Liver (tissue), 9 donors: Measurements from ENCODE around the gene MGAT5. TPM values are rescaled to one million over a fixed set of nuclear protein-coding genes. Genes with fewer than 3 reads are reported as not detected.
A peak's percentile ranks its signal among the peaks of the same experiment; 100 is the strongest.

Source experiments
- DNase-seq: peaks from one replicate; pipeline ENCODE4 v3.0.0-alpha.2; 2017; ENCODE audit warnings: low spot score
- H3K27ac ChIP-seq, 2 donors: one replicate each; pipeline ENCODE4 v1.7.0; 2013; ENCODE audit warnings: inconsistent platforms in 2 of 2, low read length in 2 of 2, control low read depth in 1 of 2, low read depth in 1 of 2, mild to moderate bottlenecking in 1 of 2
- H3K27me3 ChIP-seq, 4 donors: one replicate each; pipeline versions ENCODE4 v1.6.1 to v1.7.0; 2013; ENCODE audit warnings: low read length in 3 of 4, inconsistent platforms in 1 of 4, mild to moderate bottlenecking in 1 of 4, moderate library complexity in 1 of 4; ENCODE audit not compliant: control insufficient read depth in 4 of 4, insufficient read depth in 4 of 4
- H3K36me3 ChIP-seq, 4 donors: one replicate each; pipeline versions ENCODE4 v1.6.1 to v1.7.0; 2013; ENCODE audit warnings: low read length in 3 of 4, mild to moderate bottlenecking in 3 of 4, low read depth in 1 of 4, moderate library complexity in 1 of 4; ENCODE audit not compliant: control insufficient read depth in 4 of 4, insufficient read depth in 3 of 4
- H3K4me1 ChIP-seq, 4 donors: one replicate each; pipeline versions ENCODE4 v1.6.1 to v1.7.0; 2013; ENCODE audit warnings: low read length in 3 of 4, mild to moderate bottlenecking in 3 of 4, moderate library complexity in 1 of 4; ENCODE audit not compliant: control insufficient read depth in 4 of 4, insufficient read depth in 4 of 4
- H3K4me3 ChIP-seq, 3 donors: one replicate each; pipeline versions ENCODE4 v1.6.1 to v1.7.0; 2013; ENCODE audit warnings: low read length in 3 of 3, control low read depth in 1 of 3, low read depth in 1 of 3, mild to moderate bottlenecking in 1 of 3
- H3K9ac ChIP-seq, 2 donors: one replicate each; pipeline ENCODE4 v1.7.0; 2013; ENCODE audit warnings: low read length in 2 of 2, mild to moderate bottlenecking in 2 of 2, moderate library complexity in 2 of 2, control low read depth in 1 of 2, low read depth in 1 of 2
- H3K9me3 ChIP-seq, 4 donors: one replicate each; pipeline versions ENCODE4 v1.6.1 to v1.7.0; 2013; ENCODE audit warnings: low read length in 3 of 4; ENCODE audit not compliant: control insufficient read depth in 4 of 4
- ATF3 ChIP-seq: IDR thresholded peaks from 2 replicates; pipeline ENCODE4 v1.6.1; 2016; ENCODE audit warnings: antibody characterized with exemption
- CTCF ChIP-seq: fragments of 150-350 bp; IDR thresholded peaks from 2 replicates; pipeline ENCODE4 v1.5.1; 2017; ENCODE audit warnings: improper control_type of control experiment, low read depth, low read length; ENCODE audit not compliant: missing input control
- EGR1 ChIP-seq, 2 donors: IDR thresholded peaks; 2 replicates each; pipeline ENCODE4 v1.6.1; 2016 to 2018; ENCODE audit warnings: antibody characterized with exemption in 2 of 2, low read depth in 2 of 2
- FOXA1 ChIP-seq: IDR thresholded peaks from 2 replicates; pipeline ENCODE4 v1.6.1; 2016; ENCODE audit warnings: antibody characterized with exemption
- FOXA2 ChIP-seq: IDR thresholded peaks from 2 replicates; pipeline ENCODE4 v1.6.1; 2016; ENCODE audit warnings: antibody characterized with exemption
- GABPA ChIP-seq, 2 donors: IDR thresholded peaks in 1 of 2; conservative IDR thresholded peaks in 1 of 2; 2 replicates each; pipeline ENCODE4 v1.6.1; 2016; ENCODE audit warnings: antibody characterized with exemption in 2 of 2, mild to moderate bottlenecking in 1 of 2, moderate library complexity in 1 of 2
- HNF4A ChIP-seq, 2 donors: conservative IDR thresholded peaks; 2 replicates each; pipeline ENCODE4 v1.6.1; 2016; ENCODE audit warnings: antibody characterized with exemption in 2 of 2, mild to moderate bottlenecking in 2 of 2
- JUND ChIP-seq, 2 donors: IDR thresholded peaks; 2 replicates each; pipeline ENCODE4 v1.6.1; 2016; ENCODE audit warnings: antibody characterized with exemption in 2 of 2
- MAX ChIP-seq: IDR thresholded peaks from 2 replicates; pipeline ENCODE4 v1.6.1; 2016; ENCODE audit warnings: antibody characterized with exemption
- NR2F2 ChIP-seq: IDR thresholded peaks from 2 replicates; pipeline ENCODE4 v1.6.1; 2016; ENCODE audit warnings: antibody characterized with exemption
- RAD21 ChIP-seq, 2 donors: IDR thresholded peaks; 2 replicates each; pipeline ENCODE4 v1.6.1; 2016; ENCODE audit warnings: antibody characterized with exemption in 2 of 2, mild to moderate bottlenecking in 2 of 2
- RXRA ChIP-seq, 2 donors: IDR thresholded peaks; 2 replicates each; pipeline ENCODE4 v1.6.1; 2017 to 2018; ENCODE audit warnings: antibody characterized with exemption in 2 of 2, mild to moderate bottlenecking in 1 of 2
- SP1 ChIP-seq: IDR thresholded peaks from 2 replicates; pipeline ENCODE4 v1.6.1; 2018; ENCODE audit warnings: antibody characterized with exemption, mild to moderate bottlenecking
- TAF1 ChIP-seq: conservative IDR thresholded peaks from 2 replicates; pipeline ENCODE4 v1.6.1; 2016; ENCODE audit warnings: antibody characterized with exemption, mild to moderate bottlenecking
- YY1 ChIP-seq: IDR thresholded peaks from 2 replicates; pipeline ENCODE4 v1.6.1; 2016; ENCODE audit warnings: antibody characterized with exemption, mild to moderate bottlenecking
- WGBS: extraction: QIAGEN DNeasy Blood & Tissue Kit; methylation state at CpG from one replicate; pipeline ENCODE4 v1.1.7; 2013; 5-methylcytosine and 5-hydroxymethylcytosine counted together
- polyA plus RNA-seq, 2 donors: library from polyadenylated mRNA; stranded (reverse) in 1 of 2; unstranded in 1 of 2; fragments of 200-250 nt in 1 of 2; fragments of >200 nt in 1 of 2; fragmentation: Nextera tagmentation in 1 of 2; extraction: Ambion mirVana in 1 of 2; gene quantifications; one replicate each; pipeline versions ENCODE4 v1.2.1 to v1.2.3, GENCODE V29; 2013 to 2015
- total RNA-seq, 2 donors: library from RNA; depleted of rRNA; stranded (reverse); fragments of >200 nt; gene quantifications; one replicate each; pipeline ENCODE4 v1.2.3, GENCODE V29; 2014
- TF ChIP-seq, protein P1 (sequence below): IDR thresholded peaks from 2 replicates; pipeline ENCODE4 v1.6.1; 2016; ENCODE audit warnings: antibody characterized with exemption
- TF ChIP-seq, protein P2 (sequence below): IDR thresholded peaks from 2 replicates; pipeline ENCODE4 v1.6.1; 2016; ENCODE audit warnings: antibody characterized with exemption, mild to moderate bottlenecking
- donor health status: healthy.
- donor health status: healthy.
- donor health status: healthy.
- donor health status: healthy.
- donor health status: healthy.

Gene MGAT5, protein sequence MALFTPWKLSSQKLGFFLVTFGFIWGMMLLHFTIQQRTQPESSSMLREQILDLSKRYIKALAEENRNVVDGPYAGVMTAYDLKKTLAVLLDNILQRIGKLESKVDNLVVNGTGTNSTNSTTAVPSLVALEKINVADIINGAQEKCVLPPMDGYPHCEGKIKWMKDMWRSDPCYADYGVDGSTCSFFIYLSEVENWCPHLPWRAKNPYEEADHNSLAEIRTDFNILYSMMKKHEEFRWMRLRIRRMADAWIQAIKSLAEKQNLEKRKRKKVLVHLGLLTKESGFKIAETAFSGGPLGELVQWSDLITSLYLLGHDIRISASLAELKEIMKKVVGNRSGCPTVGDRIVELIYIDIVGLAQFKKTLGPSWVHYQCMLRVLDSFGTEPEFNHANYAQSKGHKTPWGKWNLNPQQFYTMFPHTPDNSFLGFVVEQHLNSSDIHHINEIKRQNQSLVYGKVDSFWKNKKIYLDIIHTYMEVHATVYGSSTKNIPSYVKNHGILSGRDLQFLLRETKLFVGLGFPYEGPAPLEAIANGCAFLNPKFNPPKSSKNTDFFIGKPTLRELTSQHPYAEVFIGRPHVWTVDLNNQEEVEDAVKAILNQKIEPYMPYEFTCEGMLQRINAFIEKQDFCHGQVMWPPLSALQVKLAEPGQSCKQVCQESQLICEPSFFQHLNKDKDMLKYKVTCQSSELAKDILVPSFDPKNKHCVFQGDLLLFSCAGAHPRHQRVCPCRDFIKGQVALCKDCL
- 10 to 100 TPM in 1 of 2 donors, 1 to 10 TPM in 1; 7.7 to 12.7 TPM for total RNA-seq
- 1 to 10 TPM; 1.8 to 3.5 TPM for polyA plus RNA-seq

DNA sequence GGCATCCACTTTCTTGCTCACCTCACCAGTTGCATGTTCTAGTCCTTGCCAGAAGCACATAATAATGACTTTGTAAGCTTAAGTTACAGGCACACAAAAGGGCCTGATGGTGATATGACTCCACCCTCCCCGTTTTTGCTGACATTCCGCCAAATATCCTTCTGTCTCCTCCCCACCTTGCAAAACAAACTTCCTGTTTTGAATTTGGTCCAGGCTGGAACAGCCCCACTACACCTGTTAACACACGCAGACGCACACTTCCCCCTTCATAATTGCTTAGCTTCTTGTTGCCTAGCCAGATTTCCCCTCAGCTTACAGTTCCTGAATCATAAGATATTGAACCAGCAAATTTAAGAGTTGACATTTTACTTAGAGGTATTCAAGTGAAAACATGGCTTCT lies at the start of gene MGAT5:
Gene MGAT5 (plus strand): TSS at position 269 of the 400 bp plus-strand sequence. CDS start 332 bp downstream, outside the sequence.
- Histone ChIP-seq H3K9ac (no peak within 1 kb of the TSS), H3K27me3 (no peaks in the 10 kb centered on the region), H3K4me3 (no peak within 1 kb of the TSS), H3K9me3 (no peaks in the 10 kb centered on the region), H3K4me1 (peaks cover 3 to 25% (median 16%) of the 10 kb centered on the region in 4 donors), H3K36me3 (peaks cover 0 to 2% (median 0%) of the 10 kb centered on the region in 4 donors), H3K27ac (no peak within 1 kb of the TSS)
- WGBS: 40% methylated on average over 4 of the region's 4 CpGs
- DNase-seq: no peak
- peak in 1 of 2 donors; percentile 14 for TF ChIP-seq RAD21 (IDR thresholded peaks at IDR 0.05)
- TF ChIP-seq HNF4A (conservative IDR thresholded peaks at IDR 0.05): peak in 1 of 2 donors; percentile 14
- TF ChIP-seq TAF1: no peak

- H3K27ac ChIP-seq: no peak overlapping the region
- no peak for TF ChIP-seq GABPA (IDR thresholded peaks at IDR 0.05 in 1 of 2, conservative IDR thresholded peaks at IDR 0.05 in 1 of 2)
- no peak for TF ChIP-seq SP1
- TF ChIP-seq, protein P1, sequence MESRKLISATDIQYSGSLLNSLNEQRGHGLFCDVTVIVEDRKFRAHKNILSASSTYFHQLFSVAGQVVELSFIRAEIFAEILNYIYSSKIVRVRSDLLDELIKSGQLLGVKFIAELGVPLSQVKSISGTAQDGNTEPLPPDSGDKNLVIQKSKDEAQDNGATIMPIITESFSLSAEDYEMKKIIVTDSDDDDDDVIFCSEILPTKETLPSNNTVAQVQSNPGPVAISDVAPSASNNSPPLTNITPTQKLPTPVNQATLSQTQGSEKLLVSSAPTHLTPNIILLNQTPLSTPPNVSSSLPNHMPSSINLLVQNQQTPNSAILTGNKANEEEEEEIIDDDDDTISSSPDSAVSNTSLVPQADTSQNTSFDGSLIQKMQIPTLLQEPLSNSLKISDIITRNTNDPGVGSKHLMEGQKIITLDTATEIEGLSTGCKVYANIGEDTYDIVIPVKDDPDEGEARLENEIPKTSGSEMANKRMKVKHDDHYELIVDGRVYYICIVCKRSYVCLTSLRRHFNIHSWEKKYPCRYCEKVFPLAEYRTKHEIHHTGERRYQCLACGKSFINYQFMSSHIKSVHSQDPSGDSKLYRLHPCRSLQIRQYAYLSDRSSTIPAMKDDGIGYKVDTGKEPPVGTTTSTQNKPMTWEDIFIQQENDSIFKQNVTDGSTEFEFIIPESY: no peak
- TF ChIP-seq RXRA (IDR thresholded peaks at IDR 0.05): no peak
- no peak for TF ChIP-seq MAX
- no peak for TF ChIP-seq TAF1
- TF ChIP-seq YY1: no peak
- TF ChIP-seq RAD21 (IDR thresholded peaks at IDR 0.05): no peak
- TF ChIP-seq HNF4A (conservative IDR thresholded peaks at IDR 0.05): no peak
- no peak for TF ChIP-seq ATF3
- TF ChIP-seq NR2F2: no peak
- no peak for TF ChIP-seq JUND (IDR thresholded peaks at IDR 0.05)
- TF ChIP-seq EGR1 (IDR thresholded peaks at IDR 0.05; ENCODE audit: low read depth in 2 of 2): no peak
- no peak for TF ChIP-seq FOXA2
- no peak for TF ChIP-seq FOXA1
- TF ChIP-seq CTCF: no peak
- TF ChIP-seq, protein P2, sequence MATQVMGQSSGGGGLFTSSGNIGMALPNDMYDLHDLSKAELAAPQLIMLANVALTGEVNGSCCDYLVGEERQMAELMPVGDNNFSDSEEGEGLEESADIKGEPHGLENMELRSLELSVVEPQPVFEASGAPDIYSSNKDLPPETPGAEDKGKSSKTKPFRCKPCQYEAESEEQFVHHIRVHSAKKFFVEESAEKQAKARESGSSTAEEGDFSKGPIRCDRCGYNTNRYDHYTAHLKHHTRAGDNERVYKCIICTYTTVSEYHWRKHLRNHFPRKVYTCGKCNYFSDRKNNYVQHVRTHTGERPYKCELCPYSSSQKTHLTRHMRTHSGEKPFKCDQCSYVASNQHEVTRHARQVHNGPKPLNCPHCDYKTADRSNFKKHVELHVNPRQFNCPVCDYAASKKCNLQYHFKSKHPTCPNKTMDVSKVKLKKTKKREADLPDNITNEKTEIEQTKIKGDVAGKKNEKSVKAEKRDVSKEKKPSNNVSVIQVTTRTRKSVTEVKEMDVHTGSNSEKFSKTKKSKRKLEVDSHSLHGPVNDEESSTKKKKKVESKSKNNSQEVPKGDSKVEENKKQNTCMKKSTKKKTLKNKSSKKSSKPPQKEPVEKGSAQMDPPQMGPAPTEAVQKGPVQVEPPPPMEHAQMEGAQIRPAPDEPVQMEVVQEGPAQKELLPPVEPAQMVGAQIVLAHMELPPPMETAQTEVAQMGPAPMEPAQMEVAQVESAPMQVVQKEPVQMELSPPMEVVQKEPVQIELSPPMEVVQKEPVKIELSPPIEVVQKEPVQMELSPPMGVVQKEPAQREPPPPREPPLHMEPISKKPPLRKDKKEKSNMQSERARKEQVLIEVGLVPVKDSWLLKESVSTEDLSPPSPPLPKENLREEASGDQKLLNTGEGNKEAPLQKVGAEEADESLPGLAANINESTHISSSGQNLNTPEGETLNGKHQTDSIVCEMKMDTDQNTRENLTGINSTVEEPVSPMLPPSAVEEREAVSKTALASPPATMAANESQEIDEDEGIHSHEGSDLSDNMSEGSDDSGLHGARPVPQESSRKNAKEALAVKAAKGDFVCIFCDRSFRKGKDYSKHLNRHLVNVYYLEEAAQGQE: no peak
- H3K27me3 ChIP-seq: no peaks in the 10 kb centered on the region
- H3K9me3 ChIP-seq: no peaks in the 10 kb centered on the region
- no peak for DNase-seq
- 97% methylated on average over 3 of the region's 3 CpGs for WGBS
- H3K9ac ChIP-seq: no peak overlapping the region
- H3K4me3 ChIP-seq: no peak overlapping the region
- no peaks in the 10 kb centered on the region for H3K4me1 ChIP-seq
- H3K36me3 ChIP-seq: no peaks in the 10 kb centered on the region
Measured at GRCh38 chr2:134205087-134205486, 48.8 kb upstream of the MGAT5 start.
